Astrocyte (in vitro differentiated cells and primary cell): ENCODE results near the gene USP6NL.

Experiments used
- EZH2 ChIP-seq: IDR thresholded peaks from 2 replicates; pipeline ENCODE4 v1.6.1; 2012; ENCODE audit warnings: mild to moderate bottlenecking, low read length, inconsistent platforms; ENCODE audit not compliant: insufficient read depth
- TF ChIP-seq, protein P1 (sequence below): IDR thresholded peaks from 2 replicates; pipeline ENCODE4 v1.5.1; 2011; ENCODE audit warnings: low read depth, mild to moderate bottlenecking, inconsistent platforms, low read length, moderate library complexity; ENCODE audit not compliant: insufficient read depth

DNA sequence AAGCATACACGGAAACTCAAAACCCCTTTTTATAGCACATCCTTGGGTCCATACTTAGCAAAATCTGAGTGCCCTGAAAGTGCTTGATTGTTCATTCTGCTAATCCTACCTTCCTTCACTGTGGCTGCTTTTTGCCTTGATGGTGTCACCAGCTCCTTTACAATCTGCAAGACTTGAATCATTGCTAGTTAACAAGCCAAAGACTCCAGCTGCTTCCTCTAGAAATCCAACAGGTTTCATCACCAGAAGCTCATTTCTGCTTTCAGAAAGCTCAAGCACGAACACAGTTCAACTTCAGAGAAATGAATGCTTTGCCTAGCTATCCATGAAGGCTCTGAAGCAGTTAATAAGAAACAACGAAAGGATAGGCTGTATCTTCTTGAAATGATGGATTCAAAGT is 38.0 kb downstream of the USP6NL start:
- TF ChIP-seq, protein P1, sequence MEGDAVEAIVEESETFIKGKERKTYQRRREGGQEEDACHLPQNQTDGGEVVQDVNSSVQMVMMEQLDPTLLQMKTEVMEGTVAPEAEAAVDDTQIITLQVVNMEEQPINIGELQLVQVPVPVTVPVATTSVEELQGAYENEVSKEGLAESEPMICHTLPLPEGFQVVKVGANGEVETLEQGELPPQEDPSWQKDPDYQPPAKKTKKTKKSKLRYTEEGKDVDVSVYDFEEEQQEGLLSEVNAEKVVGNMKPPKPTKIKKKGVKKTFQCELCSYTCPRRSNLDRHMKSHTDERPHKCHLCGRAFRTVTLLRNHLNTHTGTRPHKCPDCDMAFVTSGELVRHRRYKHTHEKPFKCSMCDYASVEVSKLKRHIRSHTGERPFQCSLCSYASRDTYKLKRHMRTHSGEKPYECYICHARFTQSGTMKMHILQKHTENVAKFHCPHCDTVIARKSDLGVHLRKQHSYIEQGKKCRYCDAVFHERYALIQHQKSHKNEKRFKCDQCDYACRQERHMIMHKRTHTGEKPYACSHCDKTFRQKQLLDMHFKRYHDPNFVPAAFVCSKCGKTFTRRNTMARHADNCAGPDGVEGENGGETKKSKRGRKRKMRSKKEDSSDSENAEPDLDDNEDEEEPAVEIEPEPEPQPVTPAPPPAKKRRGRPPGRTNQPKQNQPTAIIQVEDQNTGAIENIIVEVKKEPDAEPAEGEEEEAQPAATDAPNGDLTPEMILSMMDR: no peak
- TF ChIP-seq EZH2: no peak
